Measurements from ENCODE around the gene CCDC88B.
A peak's percentile ranks its signal among the peaks of the same experiment; 100 is the strongest.

CCDC88B gene

DNA sequence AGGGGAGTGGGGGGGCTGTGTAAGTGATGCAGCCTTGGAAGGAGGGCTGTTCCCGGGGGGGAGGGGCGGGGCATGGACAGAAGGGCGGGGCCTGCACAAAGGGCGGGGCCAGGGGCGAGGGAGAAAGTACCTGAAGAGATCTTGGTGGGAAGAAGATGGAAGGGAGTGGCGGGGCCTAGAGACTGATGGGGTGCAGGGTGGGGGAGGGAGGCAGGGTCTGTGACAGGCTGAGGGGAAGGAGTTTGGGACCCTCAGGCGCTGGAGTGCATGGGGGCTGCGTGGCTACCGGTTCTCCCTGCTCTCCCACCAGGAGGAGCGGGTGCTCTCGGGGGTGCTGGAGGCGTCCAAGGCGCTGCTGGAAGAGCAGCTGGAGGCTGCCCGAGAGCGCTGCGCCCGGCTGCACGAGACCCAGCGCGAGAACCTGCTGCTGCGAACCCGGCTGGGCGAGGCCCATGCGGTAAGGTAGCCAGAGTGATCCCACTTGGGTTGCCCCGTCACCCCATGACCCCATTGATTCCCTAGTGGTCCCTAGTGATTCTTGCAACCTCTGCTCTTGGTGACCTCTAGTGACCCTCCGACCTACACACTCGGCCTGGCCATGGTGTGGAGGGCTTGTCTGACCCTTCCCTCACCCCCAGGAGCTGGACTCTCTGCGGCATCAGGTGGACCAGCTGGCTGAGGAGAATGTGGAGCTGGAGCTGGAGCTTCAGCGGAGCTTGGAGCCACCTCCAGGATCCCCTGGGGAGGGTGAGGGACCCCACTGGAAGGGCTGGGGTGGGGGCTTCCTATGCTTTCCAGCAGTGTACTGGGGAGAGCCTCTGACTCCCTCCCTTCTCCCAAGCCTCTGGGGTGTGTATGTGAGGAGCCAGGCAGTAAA is 3.1 kb downstream of the CCDC88B start:
- TF ChIP-seq, protein P1, sequence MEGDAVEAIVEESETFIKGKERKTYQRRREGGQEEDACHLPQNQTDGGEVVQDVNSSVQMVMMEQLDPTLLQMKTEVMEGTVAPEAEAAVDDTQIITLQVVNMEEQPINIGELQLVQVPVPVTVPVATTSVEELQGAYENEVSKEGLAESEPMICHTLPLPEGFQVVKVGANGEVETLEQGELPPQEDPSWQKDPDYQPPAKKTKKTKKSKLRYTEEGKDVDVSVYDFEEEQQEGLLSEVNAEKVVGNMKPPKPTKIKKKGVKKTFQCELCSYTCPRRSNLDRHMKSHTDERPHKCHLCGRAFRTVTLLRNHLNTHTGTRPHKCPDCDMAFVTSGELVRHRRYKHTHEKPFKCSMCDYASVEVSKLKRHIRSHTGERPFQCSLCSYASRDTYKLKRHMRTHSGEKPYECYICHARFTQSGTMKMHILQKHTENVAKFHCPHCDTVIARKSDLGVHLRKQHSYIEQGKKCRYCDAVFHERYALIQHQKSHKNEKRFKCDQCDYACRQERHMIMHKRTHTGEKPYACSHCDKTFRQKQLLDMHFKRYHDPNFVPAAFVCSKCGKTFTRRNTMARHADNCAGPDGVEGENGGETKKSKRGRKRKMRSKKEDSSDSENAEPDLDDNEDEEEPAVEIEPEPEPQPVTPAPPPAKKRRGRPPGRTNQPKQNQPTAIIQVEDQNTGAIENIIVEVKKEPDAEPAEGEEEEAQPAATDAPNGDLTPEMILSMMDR (IDR thresholded peaks at IDR 0.05; ENCODE audit: low read depth, low read length, missing control alignments) = no peak
- no peak overlapping the region for H3K4me3 ChIP-seq (ENCODE audit: low read depth, low read length)
- no peak for DNase-seq (ENCODE audit: low read depth)

DNA sequence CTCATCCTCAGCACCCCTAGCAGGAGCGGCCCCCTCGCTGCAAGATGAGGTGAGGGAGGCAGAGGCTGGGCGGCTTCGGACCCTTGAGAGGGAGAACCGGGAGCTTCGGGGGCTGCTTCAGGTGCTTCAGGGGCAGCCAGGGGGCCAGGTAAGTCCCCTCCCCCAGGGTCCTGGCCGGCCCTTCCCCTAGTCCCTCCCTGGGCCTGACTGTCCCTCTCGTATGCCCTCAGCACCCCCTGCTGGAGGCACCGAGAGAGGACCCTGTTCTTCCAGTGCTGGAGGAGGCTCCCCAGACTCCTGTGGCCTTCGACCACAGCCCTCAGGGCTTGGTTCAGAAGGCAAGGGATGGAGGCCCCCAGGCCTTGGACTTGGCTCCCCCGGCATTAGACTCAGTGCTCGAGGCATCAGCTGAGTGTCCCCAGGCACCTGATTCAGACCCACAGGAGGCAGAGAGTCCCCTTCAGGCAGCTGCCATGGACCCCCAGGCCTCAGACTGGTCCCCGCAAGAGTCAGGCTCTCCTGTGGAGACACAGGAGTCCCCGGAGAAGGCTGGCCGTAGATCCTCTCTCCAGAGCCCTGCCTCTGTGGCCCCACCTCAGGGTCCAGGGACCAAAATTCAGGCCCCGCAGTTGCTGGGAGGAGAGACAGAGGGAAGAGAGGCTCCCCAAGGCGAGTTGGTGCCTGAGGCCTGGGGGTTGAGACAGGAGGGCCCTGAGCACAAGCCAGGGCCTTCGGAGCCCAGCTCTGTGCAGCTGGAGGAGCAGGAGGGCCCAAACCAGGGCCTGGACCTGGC is 4.0 kb downstream of the CCDC88B start:
- TF ChIP-seq, protein P1 (IDR thresholded peaks at IDR 0.05; ENCODE audit: low read depth, low read length, missing control alignments) = peak; percentile 32
- H3K4me3 ChIP-seq (ENCODE audit: low read depth, low read length) = no peak overlapping the region
- no peak for DNase-seq (ENCODE audit: low read depth)

DNA sequence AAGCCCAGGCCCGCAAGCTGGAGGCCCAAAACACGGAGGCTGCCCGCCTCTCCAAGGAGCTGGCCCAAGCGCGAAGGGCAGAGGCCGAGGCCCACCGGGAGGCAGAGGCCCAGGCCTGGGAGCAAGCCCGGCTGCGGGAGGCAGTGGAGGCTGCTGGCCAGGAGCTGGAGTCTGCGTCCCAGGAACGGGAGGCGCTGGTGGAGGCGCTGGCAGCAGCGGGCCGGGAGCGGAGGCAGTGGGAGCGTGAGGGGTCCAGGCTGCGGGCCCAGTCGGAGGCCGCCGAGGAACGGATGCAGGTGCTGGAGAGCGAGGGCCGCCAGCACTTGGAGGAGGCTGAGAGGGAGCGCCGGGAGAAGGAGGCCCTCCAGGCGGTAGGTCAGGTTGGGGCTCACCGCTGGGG is 4.8 kb downstream of the CCDC88B start:
- H3K4me3 ChIP-seq (ENCODE audit: low read depth, low read length) = no peak overlapping the region
- TF ChIP-seq, protein P1 (IDR thresholded peaks at IDR 0.05; ENCODE audit: low read depth, low read length, missing control alignments) = no peak
- no peak for DNase-seq (ENCODE audit: low read depth)

DNA sequence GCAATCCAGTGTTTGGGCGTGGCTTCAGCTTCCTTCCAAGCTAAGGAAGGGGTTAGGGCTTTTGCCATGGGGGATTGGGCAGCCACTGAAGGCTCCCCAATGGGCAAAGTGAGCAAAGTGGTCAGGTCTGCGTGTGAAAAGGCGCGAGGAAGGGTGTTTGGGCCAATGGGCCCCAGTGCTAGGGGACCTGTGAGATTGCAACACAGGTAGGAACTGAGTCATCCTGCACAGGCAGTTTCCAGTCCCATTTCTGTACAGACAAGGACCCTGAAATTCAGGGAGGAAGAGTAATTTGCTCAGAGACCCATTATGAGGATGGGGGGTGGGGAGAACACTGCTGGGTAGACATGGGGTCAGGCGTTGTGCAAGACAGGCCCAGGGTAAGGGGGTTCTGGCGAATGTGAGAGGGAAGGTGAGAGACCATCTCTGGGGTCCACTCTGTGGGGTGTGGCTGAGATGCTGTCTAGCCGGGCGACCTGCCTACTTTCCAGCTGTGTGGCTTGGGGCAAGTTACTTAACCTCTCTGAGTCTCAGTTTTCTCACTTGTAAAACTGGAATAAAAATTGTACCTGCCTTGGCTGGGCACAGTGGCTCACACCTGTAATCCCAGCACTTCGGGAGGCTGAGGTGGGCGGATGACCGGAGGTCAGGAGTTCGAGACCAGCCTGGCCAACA is 7.3 kb downstream of the CCDC88B start:
- H3K4me3 ChIP-seq (ENCODE audit: low read depth, low read length) = no peak overlapping the region
- no peak for DNase-seq (ENCODE audit: low read depth)
- TF ChIP-seq, protein P1 (IDR thresholded peaks at IDR 0.05; ENCODE audit: low read depth, low read length, missing control alignments) = no peak

DNA sequence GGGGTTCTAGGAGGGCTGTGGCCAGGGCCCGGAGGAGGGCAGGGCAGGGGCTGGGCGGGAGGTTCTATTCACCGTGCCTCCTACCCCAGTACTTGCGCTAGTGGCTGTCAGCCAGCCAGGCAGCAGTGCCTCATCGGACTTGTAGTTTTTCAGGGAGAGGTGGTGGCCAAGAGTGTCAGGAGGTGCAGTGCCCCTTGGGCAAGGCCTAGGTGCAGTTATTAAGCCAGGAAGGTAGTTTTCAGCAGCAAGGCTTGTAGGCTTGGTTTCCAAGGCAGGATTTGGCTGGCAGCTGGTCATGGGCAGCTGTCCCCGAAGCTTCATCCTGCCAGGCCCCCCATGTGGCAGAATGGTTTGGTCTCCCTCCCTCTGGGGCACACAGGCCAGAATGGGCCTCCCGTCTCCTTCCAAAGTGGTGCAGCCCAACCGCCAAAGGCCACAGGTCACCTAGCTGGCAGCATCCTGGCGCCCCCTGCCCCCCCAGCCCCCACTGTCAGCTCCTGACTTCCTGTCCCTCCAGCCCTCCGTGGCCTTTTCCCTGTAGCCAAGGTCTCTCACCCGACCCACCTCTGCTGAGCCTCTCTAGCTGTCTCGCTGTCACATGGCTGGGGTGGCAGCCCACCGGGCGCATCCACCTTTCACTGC is 8.5 kb downstream of the CCDC88B start:
- DNase-seq (ENCODE audit: low read depth) = no peak
- TF ChIP-seq, protein P1 (IDR thresholded peaks at IDR 0.05; ENCODE audit: low read depth, low read length, missing control alignments) = no peak
- no peak overlapping the region for H3K4me3 ChIP-seq (ENCODE audit: low read depth, low read length)

DNA sequence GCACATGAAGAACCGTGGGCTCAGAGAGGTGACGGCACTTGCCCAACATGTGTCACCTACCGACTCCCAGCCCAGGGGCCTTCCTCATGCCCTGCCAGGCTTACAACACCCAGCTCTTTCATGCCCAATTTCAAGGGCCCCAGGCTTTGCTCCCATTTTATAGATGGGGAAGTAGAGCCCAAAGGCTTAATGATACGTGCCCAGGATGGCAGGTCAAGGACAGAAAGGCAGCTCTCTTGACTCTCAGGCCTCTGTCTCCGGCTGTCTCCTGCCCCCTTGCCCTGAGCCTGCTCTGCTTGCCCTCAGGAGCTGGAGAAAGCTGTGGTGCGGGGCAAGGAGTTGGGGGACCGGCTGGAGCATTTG is 9.0 kb downstream of the CCDC88B start:
- no peak overlapping the region for H3K4me3 ChIP-seq (ENCODE audit: low read depth, low read length)
- DNase-seq (ENCODE audit: low read depth) = no peak
- TF ChIP-seq, protein P1 (IDR thresholded peaks at IDR 0.05; ENCODE audit: low read depth, low read length, missing control alignments) = no peak

Measured in GM12864 (cell line).